B cell (primary cell): ENCODE results near the gene UBA5. TPM values are rescaled to one million over a fixed set of nuclear protein-coding genes. Genes with fewer than 3 reads are reported as not detected.

Experiments
- ATAC-seq: fragments of 200-7000 bp; cut with Tn5 transposase; one replicate; pipeline ENCODE4 v1.10.0; 2021; ENCODE audit warnings: low read depth, mild to moderate bottlenecking, moderate number of reproducible peaks, moderate library complexity
- CTCF ChIA-PET: fragments of 350-600 bp; sonication (Branson Sonifier 250); formaldehyde crosslinking; loops from one replicate; lab custom pipeline; 2021; ENCODE audit warnings: antibody characterized with exemption, inconsistent platforms; lab: Charles Lee
- POLR2A ChIA-PET: fragments of 350-600 bp; sonication (Branson Sonifier 250); formaldehyde crosslinking; loops from one replicate; lab custom pipeline; 2021; ENCODE audit warnings: antibody characterized with exemption; lab: Charles Lee
- DNase-seq: peaks from one replicate; pipeline ENCODE4 v3.0.0; 2013
- H2AFZ ChIP-seq: 2 replicates; pipeline ENCODE4 v1.6.1; 2012; ENCODE audit warnings: mild to moderate bottlenecking, low read depth, low read length; ENCODE audit not compliant: insufficient read depth, poor library complexity, severe bottlenecking
- H3K27ac ChIP-seq, 2 donors: 1 replicate in 1 of 2; 2 replicates in 1 of 2; pipeline ENCODE4 v1.5.1; 2012 to 2013; ENCODE audit warnings: low read length in 2 of 2, mild to moderate bottlenecking in 2 of 2, moderate library complexity in 1 of 2
- H3K27me3 ChIP-seq, 4 experiments: fragments of 200-600 bp in 1 of 4; sonication (generic) in 1 of 4; replicated peaks in 1 of 4; 1 replicate in 2 of 4; 2 replicates in 2 of 4; pipeline versions ENCODE4 v1.6.1 to v1.7.0; 2013 to 2016; ENCODE audit warnings: low read length in 3 of 4, mild to moderate bottlenecking in 2 of 4, mixed read lengths in 1 of 4, moderate library complexity in 1 of 4; ENCODE audit not compliant: insufficient read depth in 4 of 4, control insufficient read depth in 3 of 4; ENCODE audit errors: control extremely low read depth in 1 of 4
- H3K36me3 ChIP-seq, 2 experiments: replicated peaks in 1 of 2; 1 replicate in 1 of 2; 2 replicates in 1 of 2; pipeline versions ENCODE4 v1.6.1 to v1.7.1; 2013; ENCODE audit warnings: low read length in 1 of 2; ENCODE audit not compliant: insufficient read depth in 2 of 2, control insufficient read depth in 1 of 2; ENCODE audit errors: control extremely low read depth in 1 of 2, extremely low read depth in 1 of 2
- H3K4me1 ChIP-seq, 2 donors: fragments of 200-600 bp in 1 of 2; sonication (generic) in 1 of 2; 1 replicate in 1 of 2; 2 replicates in 1 of 2; pipeline versions ENCODE4 v1.5.1 to v1.6.1; 2013 to 2017; ENCODE audit warnings: low read length in 2 of 2; ENCODE audit not compliant: control insufficient read depth in 2 of 2, insufficient read depth in 2 of 2
- H3K4me2 ChIP-seq: replicated peaks from 2 replicates; pipeline ENCODE3; 2012; ENCODE audit warnings: mild to moderate bottlenecking, low read depth, low read length; ENCODE audit not compliant: poor library complexity, severe bottlenecking
- H3K4me3 ChIP-seq, 5 experiments: fragments of 200-600 bp in 1 of 5; sonication (generic) in 1 of 5; 1 replicate in 3 of 5; 2 replicates in 2 of 5; pipeline versions ENCODE4 v1.5.1 to v1.7.0; 2011 to 2016; ENCODE audit warnings: low read length in 4 of 5, mild to moderate bottlenecking in 4 of 5, low read depth in 2 of 5, control low read depth in 1 of 5, moderate library complexity in 1 of 5; ENCODE audit not compliant: insufficient read depth in 1 of 5; ENCODE audit errors: control extremely low read depth in 1 of 5, extremely low read depth in 1 of 5
- H3K79me2 ChIP-seq: fragments of 200-600 bp; sonication (generic); one replicate; pipeline ENCODE4 v1.6.0; 2016; ENCODE audit warnings: low read length; ENCODE audit not compliant: control insufficient read depth, insufficient read depth
- H3K9ac ChIP-seq: fragments of 200-600 bp; sonication (generic); 2 replicates; pipeline ENCODE4 v1.6.1; 2017; ENCODE audit warnings: mild to moderate bottlenecking, low read length, moderate library complexity
- H3K9me3 ChIP-seq, 3 donors: one replicate each; pipeline versions ENCODE4 v1.6.1 to v1.7.1; 2013; ENCODE audit warnings: low read length in 2 of 3; ENCODE audit not compliant: control insufficient read depth in 2 of 3, insufficient read depth in 1 of 3; ENCODE audit errors: control extremely low read depth in 1 of 3
- H4K20me1 ChIP-seq: 2 replicates; pipeline ENCODE4 v1.6.0; 2012; ENCODE audit warnings: mild to moderate bottlenecking, low read length; ENCODE audit not compliant: insufficient read depth, control insufficient read depth, poor library complexity, severe bottlenecking
- H3K27ac Mint-ChIP-seq: one replicate; pipeline ENCODE4 v1.8.0; 2021; ENCODE audit warnings: mixed read lengths
- H3K27me3 Mint-ChIP-seq: one replicate; pipeline ENCODE4 v1.8.0; 2021; ENCODE audit warnings: mixed read lengths
- H3K4me1 Mint-ChIP-seq: one replicate; pipeline ENCODE4 v1.8.0; 2021; ENCODE audit warnings: mixed read lengths
- H3K4me3 Mint-ChIP-seq: one replicate; pipeline ENCODE4 v1.8.0; 2021; ENCODE audit warnings: mixed read lengths
- H3K9me3 Mint-ChIP-seq: one replicate; pipeline ENCODE4 v1.8.0; 2022; ENCODE audit warnings: mixed read lengths; ENCODE audit not compliant: insufficient read depth
- CTCF ChIP-seq: fragments of 200-600 bp; IDR thresholded peaks from one replicate; pipeline ENCODE4 v1.8.0; 2022; ENCODE audit warnings: antibody characterized with exemption, mild to moderate bottlenecking
- EZH2 ChIP-seq: IDR thresholded peaks from 2 replicates; pipeline ENCODE4 v1.6.1; 2012; ENCODE audit warnings: borderline replicate concordance, low read depth, mild to moderate bottlenecking, moderate library complexity, low read length; ENCODE audit not compliant: insufficient read depth, poor library complexity, severe bottlenecking
- WGBS: methylation state at CpG from one replicate; pipeline ENCODE4 v1.1.5; 2013; ENCODE audit warnings: missing lambda C conversion rate; ENCODE audit not compliant: insufficient coverage; 5-methylcytosine and 5-hydroxymethylcytosine counted together
- intact Hi-C: fragments of 100-400 bp; cut with micrococcal nuclease; formaldehyde crosslinking; loops from one replicate; pipeline ENCODE4 v1.10.0; 2022
- polyA plus RNA-seq: library from polyadenylated mRNA; depleted of rRNA; stranded (reverse); fragments of >200 nt; gene quantifications from 2 replicates; pipeline ENCODE4 v1.2.3, GENCODE V29; 2012
- total RNA-seq, 2 donors: library from RNA; stranded (reverse); fragments of 120-200 nt in 1 of 2; gene quantifications; 1 replicate in 1 of 2; 2 replicates in 1 of 2; pipeline versions ENCODE4 v1.2.3 to v1.2.4, GENCODE V29; 2013 to 2022

Gene UBA5
- total and polyA plus RNA-seq, 2 donors (not counting 1 experiment from before 2014, with no cell fraction given) = 17.4 to 41.0 TPM

- intact Hi-C loops = no loop called here
- DNase-seq (no peak), ATAC-seq (no peak)
- Histone ChIP-seq H3K4me2 (no peak overlapping the region), H4K20me1 (no peaks in the 10 kb centered on the region), H3K79me2 (peaks cover 18% of the 10 kb centered on the region), H3K4me1 (peaks cover 5 to 9% of the 10 kb centered on the region in 2 donors), H2AFZ (no peak overlapping the region), H3K36me3 (no peaks in the 10 kb centered on the region), H3K27me3 (no peaks in the 10 kb centered on the region), H3K4me3 (no peak overlapping the region), H3K9ac (no peak overlapping the region), H3K9me3 (no peaks in the 10 kb centered on the region), H3K27ac (no peak overlapping the region)
- TF ChIP-seq EZH2 = no peak
- TF ChIP-seq CTCF = no peak
- H3K9me3 Mint-ChIP-seq = no peaks in the 10 kb centered on the region
- H3K27ac Mint-ChIP-seq = no peak overlapping the region
- ChIA-PET POLR2A (interaction anchor here (0.6 kb wide), 1 partner anchor 770 kb away, joined by 3 read pairs; no protein-coding TSS in a partner anchor), CTCF (interaction anchor here (1.0 kb wide), 1 partner anchor 13 kb away, joined by 3 read pairs; no protein-coding TSS in a partner anchor)
- WGBS = 92% methylated on average over 1 of the region's 2 CpGs
- peaks cover 8% of the 10 kb centered on the region for H3K4me1 Mint-ChIP-seq
- H3K27me3 Mint-ChIP-seq = no peaks in the 10 kb centered on the region
- H3K4me3 Mint-ChIP-seq = no peak overlapping the region
These were observed 5.9 kb upstream of the UBA5 start for GRCh38 chr3:132654190-132654589.

GRCh38 chr3:132654721-132655120, 5.4 kb upstream of the UBA5 start:
- DNase-seq = no peak
- ATAC-seq = no peak
- H3K27ac ChIP-seq = no peak overlapping the region
- H3K9me3 ChIP-seq = no peaks in the 10 kb centered on the region
- peaks cover 22% of the 10 kb centered on the region for H3K79me2 ChIP-seq
- H3K27me3 ChIP-seq = no peaks in the 10 kb centered on the region
- H3K27me3 Mint-ChIP-seq = no peaks in the 10 kb centered on the region
- H4K20me1 ChIP-seq = no peaks in the 10 kb centered on the region
- H3K4me3 ChIP-seq = no peak overlapping the region
- H2AFZ ChIP-seq = no peak overlapping the region
- H3K4me2 ChIP-seq = no peak overlapping the region
- H3K4me1 ChIP-seq = peaks cover 6 to 9% of the 10 kb centered on the region in 2 donors
- no peak overlapping the region for H3K4me3 Mint-ChIP-seq
- H3K9me3 Mint-ChIP-seq = no peaks in the 10 kb centered on the region
- H3K27ac Mint-ChIP-seq = no peak overlapping the region
- TF ChIP-seq CTCF (no peak), EZH2 (no peak)
- ChIA-PET CTCF (interaction anchor here (1.0 kb wide), 1 partner anchor 13 kb away, joined by 3 read pairs; no protein-coding TSS in a partner anchor), POLR2A (interaction anchor here (0.6 kb wide), 1 partner anchor 769 kb away, joined by 3 read pairs; no protein-coding TSS in a partner anchor)
- H3K36me3 ChIP-seq = no peaks in the 10 kb centered on the region
- intact Hi-C loops = loop anchor here (5.0 kb wide), 1 partner anchor 1833 kb away; the partner anchor contains the start of genes ANAPC13 and CEP63
- H3K4me1 Mint-ChIP-seq = peaks cover 10% of the 10 kb centered on the region
- WGBS = 89% methylated on average over 4 of the region's 5 CpGs
- H3K9ac ChIP-seq = no peak overlapping the region
